ENCODE measurements around the gene GALNT7. TPM values are rescaled to one million over a fixed set of nuclear protein-coding genes. Genes with fewer than 3 reads are reported as not detected.

Gene GALNT7
- total RNA-seq, 1 donor: 19.6 TPM

DNA sequence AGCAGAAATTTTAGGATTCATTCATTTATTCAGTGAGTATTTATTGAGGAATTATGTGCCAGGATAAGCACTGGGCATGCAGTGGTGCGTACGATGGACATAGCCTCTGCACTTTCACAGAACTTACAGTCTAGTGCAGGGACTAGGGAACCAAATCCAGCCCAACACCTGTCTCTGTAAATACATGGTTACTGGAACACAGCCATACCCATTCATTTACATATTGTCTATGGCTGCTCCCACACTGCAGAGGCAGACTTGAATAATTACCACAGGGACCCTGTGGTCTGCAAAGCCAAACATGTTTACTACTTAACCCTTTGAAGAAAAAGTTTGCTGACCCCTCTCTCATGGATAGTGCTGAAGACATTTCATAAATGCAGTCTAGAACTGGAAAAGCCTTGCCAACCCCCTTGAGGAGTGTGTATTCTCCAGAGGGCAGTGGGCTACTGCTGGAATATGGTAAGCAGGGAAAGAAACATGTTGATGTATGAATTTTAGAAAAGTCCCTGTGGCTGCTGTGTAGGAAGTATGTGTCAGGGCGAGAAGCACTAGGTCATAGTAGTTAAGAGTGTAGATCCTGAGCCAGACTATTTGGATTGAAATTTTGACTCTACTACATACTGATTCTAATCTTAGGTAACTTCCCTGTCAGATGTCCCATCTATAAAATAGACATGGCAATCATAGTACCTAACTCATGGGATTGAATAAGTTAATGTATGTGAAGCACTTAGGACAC lies 75.5 kb downstream of the GALNT7 start:
- no peak overlapping the region for H3K4me3 ChIP-seq (ENCODE audit: low read depth, low read length)
- no peak for DNase-seq (ENCODE audit: low read depth)
- TF ChIP-seq, protein P1, sequence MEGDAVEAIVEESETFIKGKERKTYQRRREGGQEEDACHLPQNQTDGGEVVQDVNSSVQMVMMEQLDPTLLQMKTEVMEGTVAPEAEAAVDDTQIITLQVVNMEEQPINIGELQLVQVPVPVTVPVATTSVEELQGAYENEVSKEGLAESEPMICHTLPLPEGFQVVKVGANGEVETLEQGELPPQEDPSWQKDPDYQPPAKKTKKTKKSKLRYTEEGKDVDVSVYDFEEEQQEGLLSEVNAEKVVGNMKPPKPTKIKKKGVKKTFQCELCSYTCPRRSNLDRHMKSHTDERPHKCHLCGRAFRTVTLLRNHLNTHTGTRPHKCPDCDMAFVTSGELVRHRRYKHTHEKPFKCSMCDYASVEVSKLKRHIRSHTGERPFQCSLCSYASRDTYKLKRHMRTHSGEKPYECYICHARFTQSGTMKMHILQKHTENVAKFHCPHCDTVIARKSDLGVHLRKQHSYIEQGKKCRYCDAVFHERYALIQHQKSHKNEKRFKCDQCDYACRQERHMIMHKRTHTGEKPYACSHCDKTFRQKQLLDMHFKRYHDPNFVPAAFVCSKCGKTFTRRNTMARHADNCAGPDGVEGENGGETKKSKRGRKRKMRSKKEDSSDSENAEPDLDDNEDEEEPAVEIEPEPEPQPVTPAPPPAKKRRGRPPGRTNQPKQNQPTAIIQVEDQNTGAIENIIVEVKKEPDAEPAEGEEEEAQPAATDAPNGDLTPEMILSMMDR (IDR thresholded peaks at IDR 0.05; ENCODE audit: insufficient read depth, low read length): no peak

DNA sequence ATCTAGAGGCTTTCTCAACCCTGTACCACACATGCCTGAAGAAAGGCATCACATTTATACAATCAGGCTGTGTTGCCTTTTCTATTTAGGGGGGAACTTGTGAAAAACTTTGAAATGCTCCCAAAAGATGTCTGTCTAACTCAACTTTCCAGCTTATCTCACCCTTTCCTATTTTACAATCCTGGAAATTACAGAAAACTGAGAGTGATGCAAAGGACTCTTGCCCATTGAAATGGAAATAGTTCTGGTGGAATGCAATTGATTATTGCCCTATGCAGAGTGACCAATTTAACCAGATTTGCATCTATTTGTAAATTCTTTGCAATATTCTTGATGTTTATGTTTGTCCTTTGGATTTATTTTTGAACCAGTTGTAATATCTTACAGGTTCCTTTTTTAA lies 77.3 kb downstream of the GALNT7 start:
- H3K4me3 ChIP-seq (ENCODE audit: low read depth, low read length): no peak overlapping the region
- DNase-seq (ENCODE audit: low read depth): no peak
- TF ChIP-seq, protein P1 (IDR thresholded peaks at IDR 0.05; ENCODE audit: insufficient read depth, low read length): no peak

DNA sequence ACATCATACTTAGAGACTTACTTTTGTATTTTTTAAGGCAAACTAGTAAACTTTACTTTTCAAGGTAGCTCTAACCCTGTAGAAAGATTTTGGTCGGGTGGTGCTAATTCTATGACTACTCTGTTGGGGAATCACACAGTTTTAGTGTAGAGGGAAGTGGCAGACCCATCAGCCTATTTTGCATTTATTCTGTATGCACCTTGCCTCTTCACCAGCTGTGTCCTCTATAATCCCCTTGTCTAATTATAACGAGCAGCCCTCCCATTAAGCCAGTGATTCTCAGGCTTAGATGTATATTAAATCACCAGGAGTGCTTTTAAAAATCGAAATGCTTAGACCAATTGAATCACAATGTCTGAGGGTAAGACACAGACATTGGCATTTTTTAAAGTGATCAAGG lies 78.1 kb downstream of the GALNT7 start:
- H3K4me3 ChIP-seq (ENCODE audit: low read depth, low read length): no peak overlapping the region
- DNase-seq (ENCODE audit: low read depth): no peak
- TF ChIP-seq, protein P1 (IDR thresholded peaks at IDR 0.05; ENCODE audit: insufficient read depth, low read length): no peak

DNA sequence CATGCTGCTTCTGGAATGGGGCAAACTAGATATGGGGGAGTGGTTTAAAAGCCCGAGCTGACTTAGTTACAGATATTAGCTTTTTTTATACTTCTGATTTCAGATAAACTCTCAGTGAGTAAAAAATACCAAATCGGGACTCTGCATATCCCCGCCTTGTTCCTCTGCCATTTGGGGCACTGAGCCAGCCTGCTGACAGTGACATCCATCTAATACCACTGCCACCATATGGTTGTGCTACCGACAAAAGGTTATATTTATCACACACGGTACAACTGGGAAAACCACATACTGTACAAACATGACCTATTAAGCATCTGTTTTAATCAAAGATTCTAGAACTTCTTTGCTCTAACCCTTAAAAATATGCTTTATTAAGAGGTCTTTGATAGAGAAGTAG lies 78.7 kb downstream of the GALNT7 start:
- no peak for DNase-seq (ENCODE audit: low read depth)
- TF ChIP-seq, protein P1 (IDR thresholded peaks at IDR 0.05; ENCODE audit: insufficient read depth, low read length): no peak
- H3K4me3 ChIP-seq (ENCODE audit: low read depth, low read length): no peak overlapping the region

DNA sequence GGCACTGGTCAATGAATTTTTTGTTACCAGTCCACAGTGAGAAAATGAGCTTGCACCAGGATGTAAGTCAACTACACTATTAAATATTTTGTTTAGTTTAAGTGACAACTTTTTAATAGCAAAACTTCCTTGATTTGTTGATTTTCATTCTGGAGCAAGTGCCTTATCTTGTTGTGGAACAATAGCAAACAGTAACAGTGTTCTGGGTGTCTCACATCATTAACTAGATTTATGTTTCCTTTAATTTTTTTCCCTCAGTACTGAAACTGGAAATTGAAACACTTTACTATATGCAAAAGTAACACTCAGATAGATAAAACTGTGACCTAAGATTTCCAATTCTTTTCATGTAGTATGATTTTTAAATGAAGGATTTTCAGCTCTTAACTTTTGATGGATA lies 80.1 kb downstream of the GALNT7 start:
- H3K4me3 ChIP-seq (ENCODE audit: low read depth, low read length): no peak overlapping the region
- TF ChIP-seq, protein P1 (IDR thresholded peaks at IDR 0.05; ENCODE audit: insufficient read depth, low read length): no peak
- no peak for DNase-seq (ENCODE audit: low read depth)

DNA sequence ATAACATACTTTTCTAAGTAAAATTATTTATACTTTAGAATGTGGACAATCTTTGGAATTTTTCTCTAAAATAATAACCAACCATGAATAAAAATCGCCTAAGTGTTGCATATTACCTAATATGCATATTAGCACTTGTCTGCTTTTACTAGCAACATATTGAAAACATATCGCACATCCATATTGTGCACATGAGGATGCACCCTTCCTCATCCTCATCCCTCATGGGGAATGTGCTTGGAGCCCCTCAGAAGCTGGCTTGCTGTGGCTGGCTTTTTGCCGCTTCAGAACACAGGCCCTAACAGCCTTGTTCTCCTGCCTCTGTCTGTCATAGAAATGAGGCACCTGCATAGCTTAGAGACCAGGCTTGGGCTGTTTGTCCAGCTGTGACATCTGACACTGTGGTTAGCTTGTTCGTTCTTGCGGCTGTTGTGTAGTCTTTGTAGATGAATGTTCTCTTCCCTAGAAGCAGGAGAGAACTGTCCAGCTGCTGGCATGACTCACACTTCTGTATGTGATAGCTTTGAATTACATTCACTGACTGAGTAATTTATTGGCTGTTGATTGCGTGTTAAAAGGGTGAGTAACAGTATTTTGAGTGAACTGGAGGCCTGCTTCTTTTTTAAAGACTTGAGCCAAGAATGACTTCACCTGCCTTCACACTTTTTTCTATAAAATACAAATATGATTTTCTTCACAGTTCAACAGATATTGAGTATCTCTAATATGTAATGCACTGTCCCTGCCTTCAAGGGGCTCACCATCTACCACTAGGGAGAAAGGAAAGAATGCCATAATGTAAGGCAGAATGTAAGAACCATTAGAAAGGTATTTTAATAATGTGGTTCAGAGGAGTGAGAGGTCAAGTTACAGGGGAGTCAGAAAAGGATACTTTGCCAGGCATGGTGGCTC lies 83.7 kb downstream of the GALNT7 start:
- TF ChIP-seq, protein P1 (IDR thresholded peaks at IDR 0.05; ENCODE audit: insufficient read depth, low read length): no peak
- peak; percentile 92 for DNase-seq (ENCODE audit: low read depth)
- H3K4me3 ChIP-seq (ENCODE audit: low read depth, low read length): no peak overlapping the region

All from fibroblast of the aortic adventitia (primary cell).